ENCODE results near the gene MPPE1. TPM values are rescaled to one million over a fixed set of nuclear protein-coding genes. Genes with fewer than 3 reads are reported as not detected.

MPPE1 gene
- total RNA-seq, 1 experiment from 2014 or later, result 15.7 TPM

DNA sequence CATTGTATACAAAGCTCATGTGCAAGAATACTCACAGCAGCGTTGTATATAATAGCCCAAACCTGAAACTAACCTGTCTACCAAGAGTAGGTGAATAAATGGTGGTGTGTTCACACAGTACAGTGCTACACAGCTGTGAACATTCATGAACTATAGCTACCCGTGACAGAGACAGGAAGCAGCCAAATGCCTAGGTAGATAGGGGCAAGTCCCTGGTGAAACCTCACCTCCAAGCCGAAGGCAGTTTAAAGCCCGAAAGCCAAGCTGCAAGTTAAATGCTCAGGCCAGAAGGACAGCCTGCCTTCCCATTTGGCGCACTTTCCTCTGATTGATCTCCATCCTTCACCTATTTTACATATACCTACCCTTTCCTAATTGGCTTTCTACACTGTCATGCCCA, 36.7 kb upstream of the MPPE1 start:
- intact Hi-C loops (cut with micrococcal nuclease), result no loop called here
- Mint-ChIP-seq H3K27ac (ENCODE audit: low read depth, unreplicated experiment) (no peak overlapping the region), H3K36me3 (ENCODE audit: insufficient read depth, unreplicated experiment) (no peaks in the 10 kb centered on the region), H3K27me3 (ENCODE audit: insufficient read depth, unreplicated experiment) (no peaks in the 10 kb centered on the region), H3K9me3 (ENCODE audit: unreplicated experiment) (no peaks in the 10 kb centered on the region), H3K4me3 (ENCODE audit: unreplicated experiment) (no peak overlapping the region), H3K4me1 (ENCODE audit: insufficient read depth, unreplicated experiment) (peaks cover 28% of the 10 kb centered on the region)
- TF ChIP-seq CTCF (IDR thresholded peaks at IDR 0.05; ENCODE audit: unreplicated experiment), result no peak
- BruUV-seq (replicated peaks), result no TSS peak
- ChIA-PET POLR2A (interaction anchor here (0.8 to 2.2 kb wide), 4 partner anchors 10 to 52 kb away, joined by 3 to 11 read pairs (median 6); partner anchors contain the start of gene IMPA2), CTCF (interaction anchor here (1.1 to 20.4 kb wide), 3 partner anchors 8 to 50 kb away, joined by 4 to 458 read pairs (median 11); partner anchors contain the start of gene IMPA2)
- DNase-seq (ENCODE audit: unreplicated experiment), result no peak

DNA sequence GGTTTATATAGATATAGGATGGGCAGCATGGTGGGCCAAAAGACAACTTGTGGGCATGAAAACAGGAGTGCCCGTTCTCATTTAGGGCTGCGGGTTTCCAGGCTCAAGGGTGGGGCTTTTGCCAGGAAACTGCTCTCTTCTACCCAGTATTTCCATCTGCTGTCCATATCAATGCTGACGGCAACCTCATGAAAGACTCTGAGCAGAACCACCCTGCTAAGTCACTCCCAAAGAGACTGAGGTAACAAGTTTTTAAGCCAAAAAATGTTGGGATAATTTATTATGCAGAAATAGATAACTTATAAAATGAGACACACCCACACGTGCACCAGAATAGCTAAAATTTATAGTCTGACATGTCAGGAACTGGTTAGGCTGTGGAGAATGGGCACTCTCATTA, 36.1 kb upstream of the MPPE1 start:
- no peak for TF ChIP-seq CTCF (IDR thresholded peaks at IDR 0.05; ENCODE audit: unreplicated experiment)
- H3K9me3 Mint-ChIP-seq (ENCODE audit: unreplicated experiment), result no peaks in the 10 kb centered on the region
- no peak overlapping the region for H3K4me3 Mint-ChIP-seq (ENCODE audit: unreplicated experiment)
- intact Hi-C loops (cut with micrococcal nuclease), result no loop called here
- peak overlapping the region; percentile 70 for H3K27ac Mint-ChIP-seq (ENCODE audit: low read depth, unreplicated experiment)
- ChIA-PET POLR2A (interaction anchor here (0.7 to 2.2 kb wide), 4 partner anchors 10 to 52 kb away, joined by 3 to 11 read pairs (median 6); partner anchors contain the start of gene IMPA2), CTCF (interaction anchor here (1.1 to 20.4 kb wide), 2 partner anchors 37 to 50 kb away, joined by 4 to 458 read pairs; partner anchors contain the start of gene IMPA2)
- no peaks in the 10 kb centered on the region for H3K27me3 Mint-ChIP-seq (ENCODE audit: insufficient read depth, unreplicated experiment)
- H3K4me1 Mint-ChIP-seq (ENCODE audit: insufficient read depth, unreplicated experiment), result peaks cover 25% of the 10 kb centered on the region
- no peaks in the 10 kb centered on the region for H3K36me3 Mint-ChIP-seq (ENCODE audit: insufficient read depth, unreplicated experiment)
- BruUV-seq (replicated peaks), result no TSS peak
- no peak for DNase-seq (ENCODE audit: unreplicated experiment)

- no peak for DNase-seq (ENCODE audit: unreplicated experiment)
- Mint-ChIP-seq H3K4me3 (ENCODE audit: unreplicated experiment) (no peak overlapping the region), H3K27ac (ENCODE audit: low read depth, unreplicated experiment) (peak overlapping the region; percentile 70), H3K9me3 (ENCODE audit: unreplicated experiment) (no peaks in the 10 kb centered on the region), H3K27me3 (ENCODE audit: insufficient read depth, unreplicated experiment) (no peaks in the 10 kb centered on the region), H3K4me1 (ENCODE audit: insufficient read depth, unreplicated experiment) (peaks cover 19% of the 10 kb centered on the region), H3K36me3 (ENCODE audit: insufficient read depth, unreplicated experiment) (no peaks in the 10 kb centered on the region)
- ChIA-PET POLR2A (interaction anchor here (0.7 to 1.2 kb wide), 2 partner anchors 37 to 50 kb away, joined by 3 to 11 read pairs; partner anchors contain the start of gene IMPA2), CTCF (interaction anchor here (20.4 kb wide), 1 partner anchor 51 kb away, joined by 458 read pairs; no protein-coding TSS in a partner anchor)
- no peak for TF ChIP-seq CTCF (IDR thresholded peaks at IDR 0.05; ENCODE audit: unreplicated experiment)
- intact Hi-C loops (cut with micrococcal nuclease), result no loop called here
- no TSS peak for BruUV-seq (replicated peaks)
These were observed 35.4 kb upstream of the MPPE1 start for GRCh38 chr18:11943551-11943950.

GRCh38 chr18:11940956-11941355, 32.8 kb upstream of the MPPE1 start:
- Mint-ChIP-seq H3K27me3 (ENCODE audit: insufficient read depth, unreplicated experiment) (no peaks in the 10 kb centered on the region), H3K27ac (ENCODE audit: low read depth, unreplicated experiment) (no peak overlapping the region), H3K36me3 (ENCODE audit: insufficient read depth, unreplicated experiment) (no peaks in the 10 kb centered on the region), H3K4me1 (ENCODE audit: insufficient read depth, unreplicated experiment) (peaks cover 14% of the 10 kb centered on the region), H3K9me3 (ENCODE audit: unreplicated experiment) (no peaks in the 10 kb centered on the region), H3K4me3 (ENCODE audit: unreplicated experiment) (no peak overlapping the region)
- no peak for DNase-seq (ENCODE audit: unreplicated experiment)
- no TSS peak for BruUV-seq (replicated peaks)
- intact Hi-C loops (cut with micrococcal nuclease), result no loop called here
- ChIA-PET CTCF (interaction anchor here (0.6 to 20.4 kb wide), 5 partner anchors 21 to 320 kb away, joined by 3 to 458 read pairs (median 4); no protein-coding TSS in a partner anchor), POLR2A (interaction anchor here (0.9 to 2.2 kb wide), 4 partner anchors 14 to 366 kb away, joined by 3 to 9 read pairs (median 4); no protein-coding TSS in a partner anchor)
- no peak for TF ChIP-seq CTCF (IDR thresholded peaks at IDR 0.05; ENCODE audit: unreplicated experiment)

Data from MCF 10A (cell line).